ENCODE measurements around the gene RPUSD1.
"Not testable (repeated sequence)": the region's sequence is repeated elsewhere in the genome, so short reads cannot be mapped to it uniquely, and the experiment has no call there.

Gene RPUSD1

GRCh38 chr16:821751-822150 is 33.6 kb upstream of the RPUSD1 start:
- no peak for TF ChIP-seq CTCF (IDR thresholded peaks at IDR 0.05; ENCODE audit: low read depth, low read length, missing control alignments)
- in situ Hi-C loops (cut with HindIII; ENCODE audit: low pct_ligation_motif_present, low sequenced_read_pairs): no loop called here
- no peak overlapping the region for H3K4me3 ChIP-seq (ENCODE audit: low read depth, low read length)
- H3K27me3 ChIP-seq (replicated peaks): peaks cover 25% of the 10 kb centered on the region
- H3K27ac ChIP-seq: no peak overlapping the region
- no peak for DNase-seq
- no peaks in the 10 kb centered on the region for H3K36me3 ChIP-seq (replicated peaks)

GRCh38 chr16:820748-821147 is 32.6 kb upstream of the RPUSD1 start:
- TF ChIP-seq CTCF (IDR thresholded peaks at IDR 0.05; ENCODE audit: low read depth, low read length, missing control alignments): no peak
- no peaks in the 10 kb centered on the region for H3K36me3 ChIP-seq (replicated peaks)
- H3K27ac ChIP-seq: no peak overlapping the region
- no peak for DNase-seq
- in situ Hi-C loops (cut with HindIII; ENCODE audit: low pct_ligation_motif_present, low sequenced_read_pairs): no loop called here
- peaks cover 21% of the 10 kb centered on the region for H3K27me3 ChIP-seq (replicated peaks)
- H3K4me3 ChIP-seq (ENCODE audit: low read depth, low read length): no peak overlapping the region

GRCh38 chr16:820044-820408 is 31.8 kb upstream of the RPUSD1 start:
- not testable (repeated sequence) for H3K27ac ChIP-seq

GRCh38 chr16:819336-820043 is 31.3 kb upstream of the RPUSD1 start:
- no peak overlapping the region for H3K27ac ChIP-seq
- in situ Hi-C loops (cut with HindIII; ENCODE audit: low pct_ligation_motif_present, low sequenced_read_pairs): no loop called here
- peaks cover 11% of the 10 kb centered on the region for H3K27me3 ChIP-seq (replicated peaks)

More at GRCh38 chr16:820044-820408, 31.8 kb upstream of the RPUSD1 start:
- H3K4me3 ChIP-seq (ENCODE audit: low read depth, low read length); DNase-seq; in situ Hi-C loops (cut with HindIII; ENCODE audit: low pct_ligation_motif_present, low sequenced_read_pairs); H3K36me3 ChIP-seq (replicated peaks): not testable (repeated sequence)
- peaks cover 14% of the 10 kb centered on the region for H3K27me3 ChIP-seq (replicated peaks)

GRCh38 chr16:818592-818991 is 30.4 kb upstream of the RPUSD1 start:
- no peak for TF ChIP-seq CTCF (IDR thresholded peaks at IDR 0.05; ENCODE audit: low read depth, low read length, missing control alignments)
- peaks cover 11% of the 10 kb centered on the region for H3K27me3 ChIP-seq (replicated peaks)
- H3K4me3 ChIP-seq (ENCODE audit: low read depth, low read length): no peak overlapping the region
- H3K27ac ChIP-seq: no peak overlapping the region
- no peaks in the 10 kb centered on the region for H3K36me3 ChIP-seq (replicated peaks)
- in situ Hi-C loops (cut with HindIII; ENCODE audit: low pct_ligation_motif_present, low sequenced_read_pairs): no loop called here
- no peak for DNase-seq

More at GRCh38 chr16:819336-820043, 31.3 kb upstream of the RPUSD1 start:
- no peak for TF ChIP-seq CTCF (IDR thresholded peaks at IDR 0.05; ENCODE audit: low read depth, low read length, missing control alignments)
- H3K4me3 ChIP-seq (ENCODE audit: low read depth, low read length): no peak overlapping the region
- DNase-seq: no peak
- H3K36me3 ChIP-seq (replicated peaks): no peaks in the 10 kb centered on the region

GRCh38 chr16:818132-818531 is 30.0 kb upstream of the RPUSD1 start:
- TF ChIP-seq CTCF (IDR thresholded peaks at IDR 0.05; ENCODE audit: low read depth, low read length, missing control alignments): no peak
- no peaks in the 10 kb centered on the region for H3K36me3 ChIP-seq (replicated peaks)
- no peak for DNase-seq
- peaks cover 15% of the 10 kb centered on the region for H3K27me3 ChIP-seq (replicated peaks)
- no peak overlapping the region for H3K4me3 ChIP-seq (ENCODE audit: low read depth, low read length)
- in situ Hi-C loops (cut with HindIII; ENCODE audit: low pct_ligation_motif_present, low sequenced_read_pairs): no loop called here
- H3K27ac ChIP-seq: no peak overlapping the region

Data from brain microvascular endothelial cell (primary cell).